ENCODE data around the gene ACYP2.
"Not testable (repeated sequence)": the region's sequence is repeated elsewhere in the genome, so short reads cannot be mapped to it uniquely, and the experiment has no call there.

The ACYP2 gene

DNA sequence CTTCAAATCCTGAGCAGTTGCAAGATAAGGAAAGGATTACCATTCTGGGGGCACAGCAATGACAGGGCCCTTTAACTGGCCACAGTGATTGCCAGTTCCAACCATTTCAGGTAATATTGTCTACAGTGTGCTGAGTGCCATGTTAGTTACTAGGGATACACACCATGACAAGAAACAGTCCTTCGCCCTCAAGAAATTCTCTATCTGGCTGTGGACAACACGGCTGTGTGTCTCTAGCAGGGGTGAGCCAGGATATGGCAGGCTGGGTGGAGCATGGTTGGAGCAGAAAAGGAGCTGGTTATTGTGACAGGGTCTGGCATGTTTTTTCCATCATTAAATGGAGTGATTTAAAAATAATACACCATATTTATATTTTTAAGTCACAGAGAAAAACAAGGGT lies 109.6 kb downstream of the ACYP2 start:
- no peak for DNase-seq (ENCODE audit: low read depth in 2 of 2)

DNA sequence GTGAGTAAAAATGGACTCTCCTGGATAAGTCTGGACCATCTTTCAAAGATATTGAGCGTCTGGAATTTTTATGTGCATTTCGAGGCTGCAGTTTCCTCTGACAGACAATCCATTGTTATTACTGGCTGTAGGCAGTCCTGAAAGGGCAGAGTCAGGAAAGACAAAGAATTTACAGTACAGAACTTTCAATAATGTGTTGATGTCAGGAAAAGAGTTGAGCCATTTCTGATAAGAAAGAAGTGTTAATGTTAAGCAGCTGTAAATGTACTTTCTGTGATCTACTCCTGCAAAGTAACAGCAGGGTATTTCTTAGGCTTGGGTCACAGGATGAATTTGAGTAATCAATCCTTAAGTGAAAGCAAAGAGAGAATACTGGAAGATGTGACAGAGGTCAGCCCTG lies 110.8 kb downstream of the ACYP2 start:
- no peak for DNase-seq (ENCODE audit: low read depth in 2 of 2)

DNA sequence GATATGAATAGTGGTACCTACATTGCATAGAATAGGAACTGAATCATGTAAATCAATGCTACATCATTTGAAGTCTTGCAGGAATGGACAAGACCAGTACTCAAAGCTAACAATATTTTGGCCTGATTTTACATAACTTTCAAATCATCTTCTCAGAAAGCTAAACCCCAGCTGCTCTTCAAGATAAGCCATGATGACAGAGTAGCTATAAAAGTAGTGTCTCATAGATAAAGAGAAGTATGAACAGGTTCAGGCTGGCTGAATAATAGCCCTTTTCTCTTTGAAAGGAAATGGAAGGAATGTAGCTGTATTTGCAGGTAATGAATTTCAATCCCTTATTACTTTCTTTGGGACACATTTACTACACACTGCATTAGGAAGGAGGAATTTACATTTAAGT lies 112.4 kb downstream of the ACYP2 start:
- DNase-seq (ENCODE audit: low read depth in 2 of 2) = no peak

DNA sequence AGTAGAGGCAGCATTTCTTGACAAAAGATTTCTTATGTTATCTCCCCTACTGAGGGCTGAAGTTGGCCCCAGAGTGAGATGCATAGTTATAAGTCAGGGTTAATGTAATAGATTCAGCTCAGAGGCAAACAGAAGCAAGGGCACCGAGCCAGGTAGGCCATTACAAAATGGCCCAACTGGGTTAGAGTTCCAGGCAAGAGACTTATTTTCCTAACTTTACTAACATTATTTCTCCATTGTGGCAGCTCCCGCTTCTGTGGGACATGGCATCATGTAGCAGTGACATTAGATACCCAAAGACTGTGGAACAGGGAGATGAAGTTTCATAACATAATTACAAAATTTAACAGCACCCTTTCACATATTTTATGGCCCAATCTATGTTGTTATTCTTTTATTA lies 113.5 kb downstream of the ACYP2 start:
- no peak for DNase-seq (ENCODE audit: low read depth in 2 of 2)

DNA sequence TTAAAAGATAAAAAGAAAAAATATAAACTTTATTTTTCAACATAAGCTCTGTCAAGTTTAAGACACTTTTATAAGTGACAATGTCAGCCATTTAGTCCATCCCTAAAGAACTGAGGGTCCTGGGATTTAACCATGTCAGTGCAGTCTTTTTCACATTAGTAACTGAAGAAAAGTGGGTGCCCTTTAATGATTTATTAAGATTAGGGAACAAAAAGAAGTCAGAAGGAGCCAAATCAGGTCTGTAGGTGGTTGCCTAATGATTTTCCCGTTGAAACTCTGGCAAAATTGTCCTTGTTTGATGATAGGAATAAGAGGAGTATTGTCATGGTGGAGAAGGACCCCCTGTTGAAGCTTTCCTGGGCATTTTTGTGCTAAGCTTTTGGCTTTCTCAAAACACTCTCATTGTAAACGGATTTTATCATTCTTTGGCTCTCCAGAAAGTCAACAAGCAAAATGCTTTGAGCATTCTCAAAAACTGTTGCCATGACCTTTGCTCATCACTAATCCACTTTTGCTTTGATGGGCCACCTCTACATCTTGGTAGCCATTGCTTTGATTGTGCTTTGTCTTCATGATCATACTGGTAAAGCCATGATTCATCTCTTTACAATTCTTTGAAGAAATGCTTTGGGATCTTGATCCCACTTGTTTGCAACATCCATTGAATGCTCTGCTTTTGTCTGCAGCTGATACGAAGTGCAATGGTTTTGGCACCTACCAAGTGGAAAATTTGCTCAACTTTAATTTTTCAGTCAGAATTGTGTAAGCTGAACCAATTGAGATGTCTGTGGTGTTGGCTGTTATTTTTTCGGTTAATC lies 118.6 kb downstream of the ACYP2 start:
- DNase-seq (ENCODE audit: low read depth in 2 of 2) = no peak

DNA sequence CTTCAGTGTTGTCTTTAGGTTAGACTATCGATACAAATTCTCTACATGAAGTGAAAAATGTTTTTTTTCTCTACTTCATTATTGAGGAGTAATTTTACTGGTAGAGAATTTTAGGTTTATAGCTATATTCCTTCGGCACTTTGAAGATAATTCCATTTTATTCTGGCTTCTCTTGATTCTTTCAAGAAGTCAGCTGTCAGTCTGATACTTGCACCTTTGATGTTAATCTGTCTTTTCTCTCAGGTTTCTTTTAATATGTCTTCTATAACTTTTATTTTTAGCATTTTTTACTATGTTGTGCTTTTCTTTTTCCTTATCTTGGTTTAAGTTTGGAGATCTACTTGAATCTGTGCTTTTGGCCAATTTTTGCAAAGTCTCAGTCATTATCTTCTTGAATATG lies 122.0 kb downstream of the ACYP2 start:
- DNase-seq (ENCODE audit: low read depth in 2 of 2) = no peak

DNA sequence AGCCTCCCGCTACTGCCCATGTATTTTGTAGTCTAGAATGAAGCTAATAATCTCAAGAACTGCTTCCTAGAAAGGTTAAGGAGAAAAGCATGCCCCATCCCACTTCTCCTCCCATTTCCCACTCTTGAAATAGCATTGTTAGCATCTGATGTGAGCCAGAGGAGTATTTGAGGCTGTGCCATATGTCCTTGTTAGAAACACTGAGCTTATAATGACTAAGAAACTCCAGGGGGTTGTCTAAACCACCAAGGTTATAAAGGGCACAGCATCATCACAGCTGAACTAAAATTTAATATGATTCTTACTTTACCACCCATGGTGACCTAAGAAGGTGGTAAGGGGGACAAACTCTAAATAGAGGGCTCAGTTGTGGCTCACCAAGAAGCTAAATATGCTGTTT lies 124.0 kb downstream of the ACYP2 start:
- DNase-seq (ENCODE audit: low read depth in 2 of 2) = no peak

DNA sequence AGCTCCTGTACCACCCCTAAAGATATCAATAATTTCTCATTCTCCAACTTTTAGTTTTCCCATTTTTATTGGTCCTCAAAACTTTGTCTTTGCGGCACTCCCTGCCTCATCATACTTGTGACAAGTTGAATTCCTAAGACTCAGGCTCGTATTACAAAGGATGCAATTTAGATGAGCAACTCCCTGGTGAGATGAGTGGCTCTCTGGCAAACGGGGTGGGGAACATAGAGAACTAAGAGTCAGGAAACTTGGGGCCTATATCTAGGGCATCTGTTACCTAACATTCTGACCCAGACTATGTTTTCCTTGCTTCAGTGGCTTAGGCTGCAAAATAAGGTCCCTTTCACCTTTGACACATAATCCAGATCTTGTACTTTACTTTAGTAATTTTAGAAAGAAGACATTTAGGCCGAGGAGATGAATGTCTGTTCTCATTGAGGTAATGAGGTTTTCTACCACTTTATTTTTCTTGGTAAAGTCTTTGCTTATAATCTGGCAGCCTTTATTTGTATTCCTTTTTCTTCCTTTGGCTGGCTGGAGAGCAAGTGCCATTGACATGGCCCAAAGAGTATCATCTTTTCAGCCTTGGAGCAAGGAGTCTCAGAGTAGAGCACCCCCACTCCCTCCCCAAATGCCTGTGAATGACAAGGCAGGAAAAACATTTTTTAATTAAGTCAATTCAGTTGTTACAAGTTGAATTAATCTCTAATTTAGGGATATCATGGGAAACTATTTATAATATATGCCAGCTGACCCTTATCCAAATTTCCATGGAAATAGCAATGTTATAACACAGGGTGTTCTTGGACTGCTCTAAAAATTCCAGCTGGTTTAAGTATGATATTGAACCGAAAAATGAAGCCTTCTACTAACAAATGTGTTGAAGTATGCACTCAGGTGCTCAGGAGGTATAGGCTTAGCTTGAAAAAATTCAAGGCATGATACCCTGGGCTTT lies 125.4 kb downstream of the ACYP2 start:
- DNase-seq (ENCODE audit: low read depth in 2 of 2) = no peak

DNA sequence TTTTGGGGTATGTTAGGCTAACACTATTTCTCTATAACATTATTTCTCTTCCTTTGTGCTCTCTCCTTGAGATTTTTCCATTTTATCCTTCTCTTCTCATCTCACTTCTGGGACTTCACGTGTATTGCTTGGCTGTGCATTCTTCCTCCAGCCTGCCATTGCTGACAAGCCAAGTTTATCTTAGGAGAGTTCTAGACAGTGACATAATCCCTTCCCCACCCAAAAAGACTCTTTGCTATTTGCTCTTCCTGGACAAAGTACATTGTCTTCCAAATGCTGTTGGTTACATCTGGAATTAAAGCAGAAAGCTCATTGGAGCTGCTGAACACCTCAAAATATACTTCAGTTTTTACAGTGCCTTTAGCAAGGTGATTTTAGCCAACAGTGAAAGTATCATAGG lies 131.7 kb downstream of the ACYP2 start:
- DNase-seq (ENCODE audit: low read depth in 2 of 2) = no peak

DNA sequence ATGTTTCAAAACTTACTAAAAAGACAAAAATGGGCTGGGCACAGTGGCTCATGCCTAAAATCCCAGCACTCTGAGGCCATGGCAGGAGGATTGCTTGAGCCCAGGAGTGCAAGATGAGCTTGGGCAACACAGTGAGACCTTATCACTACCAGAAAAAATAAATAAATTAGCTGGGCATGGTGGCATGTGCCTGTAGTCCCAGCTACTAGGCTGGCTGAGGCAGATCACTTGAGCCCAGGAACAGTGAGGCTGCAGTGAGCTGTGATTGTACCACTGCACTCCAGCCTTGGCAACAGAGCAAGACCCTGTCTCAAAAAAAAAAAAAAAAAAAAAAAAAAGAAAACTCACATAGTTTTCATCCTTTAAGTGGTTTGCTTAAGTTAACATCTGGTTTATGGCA lies 134.2 kb downstream of the ACYP2 start:
- no peak for DNase-seq (ENCODE audit: low read depth in 2 of 2)

DNA sequence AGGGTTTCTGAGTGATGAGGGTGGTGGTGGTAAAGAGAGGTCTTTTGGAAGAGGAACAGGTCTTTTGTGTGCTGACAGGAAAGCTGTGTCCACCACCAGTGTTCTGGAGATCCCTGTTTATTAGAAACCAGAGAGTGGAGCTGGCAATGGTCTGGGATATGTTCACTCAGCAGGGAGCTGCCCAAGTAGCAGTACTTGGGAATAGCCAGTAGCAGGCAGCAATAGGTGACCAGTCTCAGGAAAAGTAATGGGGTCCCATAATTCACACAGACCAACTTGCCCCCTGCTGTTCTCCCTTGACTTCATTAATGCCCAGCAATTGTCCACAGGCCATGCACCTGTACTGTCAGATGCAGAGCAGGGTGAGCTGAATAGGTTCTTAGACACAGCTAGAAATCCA lies 138.8 kb downstream of the ACYP2 start:
- no peak for DNase-seq (ENCODE audit: low read depth in 2 of 2)

DNA sequence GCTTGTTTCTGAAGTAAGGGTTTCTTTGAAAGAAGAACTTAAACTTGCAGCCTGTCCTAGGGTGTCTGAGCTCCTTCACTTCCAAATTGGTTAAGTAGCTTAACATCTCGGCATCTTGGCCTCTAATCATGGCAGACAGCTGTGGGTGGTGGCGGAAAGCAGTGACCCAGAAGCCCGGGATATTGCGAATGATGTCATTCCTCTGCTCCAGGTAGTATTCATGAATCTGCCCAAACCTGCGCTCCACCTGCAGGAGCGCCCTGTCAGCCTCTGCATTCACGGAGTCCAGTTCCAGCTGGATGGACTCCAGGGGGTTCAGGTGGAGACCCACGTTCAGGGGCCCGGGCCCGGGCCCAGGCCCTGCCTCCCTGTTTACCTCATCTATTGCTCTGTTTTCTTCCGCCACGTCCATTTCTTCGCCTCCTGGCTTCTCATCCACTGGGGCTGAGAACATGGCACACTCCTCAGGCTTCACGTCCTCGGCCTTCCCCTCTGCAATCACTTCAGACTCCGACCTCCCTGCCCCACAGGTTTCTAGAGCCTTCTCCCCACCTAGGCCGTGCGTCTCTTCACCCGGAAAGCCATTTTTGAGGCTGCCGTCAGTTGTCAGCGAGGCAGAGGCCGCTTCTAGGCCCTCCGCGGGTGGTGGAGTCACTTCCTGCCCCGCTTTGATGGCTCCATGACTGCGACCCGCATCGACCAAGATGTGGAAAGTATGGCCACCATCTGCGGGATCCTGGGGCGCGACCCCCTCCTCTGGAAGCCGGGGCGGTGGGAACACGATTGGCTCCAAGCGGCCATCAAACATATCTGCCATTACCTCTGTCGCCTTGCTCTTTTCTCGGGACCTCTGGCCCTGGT lies 140.0 kb downstream of the ACYP2 start:
- DNase-seq (ENCODE audit: low read depth in 2 of 2) = no peak

DNA sequence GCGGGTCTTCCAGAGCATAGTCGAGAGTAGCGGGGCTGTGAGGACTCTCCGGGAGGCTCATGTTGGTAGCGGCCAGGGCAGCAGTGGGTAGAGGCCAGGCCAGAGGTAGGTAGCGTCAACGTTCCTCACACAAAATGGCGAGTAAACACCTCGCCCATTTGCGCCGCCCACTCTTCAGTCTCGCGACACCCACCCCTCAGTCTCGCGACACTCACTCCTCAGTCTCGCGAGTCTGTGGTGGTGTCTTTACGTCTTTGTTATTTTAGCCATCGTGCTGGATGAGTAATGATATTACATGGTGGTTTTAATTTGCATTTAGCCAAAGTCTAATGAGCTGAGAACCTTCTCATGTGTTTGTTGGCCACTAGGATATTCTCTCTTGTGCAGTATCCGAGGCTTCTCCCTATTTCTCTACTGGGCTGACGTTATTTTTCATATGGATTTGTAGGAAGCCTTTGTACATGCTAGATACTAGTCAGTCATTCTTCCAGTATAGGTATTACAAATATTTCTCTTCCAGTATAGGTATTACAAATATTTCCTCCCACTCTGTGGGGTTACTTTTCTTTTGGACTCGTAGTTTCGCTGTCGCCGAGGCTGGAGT lies 140.8 kb downstream of the ACYP2 start, which contains the start of gene TSPYL6:
Gene TSPYL6, minus strand, starts transcription at position 139 of the 604 bp plus-strand sequence. Its CDS starts 78 bp downstream, at position 61.
- no peak for DNase-seq (ENCODE audit: low read depth in 2 of 2)

DNA sequence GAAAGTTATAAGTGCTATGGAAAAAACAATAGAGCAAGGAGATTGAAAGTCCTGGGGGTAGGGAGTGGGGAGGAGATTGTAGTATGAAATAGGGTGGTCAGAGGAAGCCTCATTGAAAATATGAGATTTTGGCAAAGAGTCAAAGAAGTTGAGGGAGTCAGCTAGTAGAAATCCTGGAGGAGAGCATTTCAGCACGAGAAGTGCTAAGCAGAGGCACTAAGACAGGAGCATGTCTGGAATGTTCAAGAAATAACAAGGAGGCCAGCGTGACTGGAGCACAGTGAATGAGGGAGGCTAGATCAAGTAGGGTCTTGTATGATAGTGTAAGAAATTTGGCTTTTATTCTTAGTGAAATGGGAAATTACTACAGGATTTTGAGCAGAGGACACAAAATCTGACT lies 142.8 kb downstream of the ACYP2 start:
- DNase-seq (ENCODE audit: low read depth in 2 of 2) = no peak

DNA sequence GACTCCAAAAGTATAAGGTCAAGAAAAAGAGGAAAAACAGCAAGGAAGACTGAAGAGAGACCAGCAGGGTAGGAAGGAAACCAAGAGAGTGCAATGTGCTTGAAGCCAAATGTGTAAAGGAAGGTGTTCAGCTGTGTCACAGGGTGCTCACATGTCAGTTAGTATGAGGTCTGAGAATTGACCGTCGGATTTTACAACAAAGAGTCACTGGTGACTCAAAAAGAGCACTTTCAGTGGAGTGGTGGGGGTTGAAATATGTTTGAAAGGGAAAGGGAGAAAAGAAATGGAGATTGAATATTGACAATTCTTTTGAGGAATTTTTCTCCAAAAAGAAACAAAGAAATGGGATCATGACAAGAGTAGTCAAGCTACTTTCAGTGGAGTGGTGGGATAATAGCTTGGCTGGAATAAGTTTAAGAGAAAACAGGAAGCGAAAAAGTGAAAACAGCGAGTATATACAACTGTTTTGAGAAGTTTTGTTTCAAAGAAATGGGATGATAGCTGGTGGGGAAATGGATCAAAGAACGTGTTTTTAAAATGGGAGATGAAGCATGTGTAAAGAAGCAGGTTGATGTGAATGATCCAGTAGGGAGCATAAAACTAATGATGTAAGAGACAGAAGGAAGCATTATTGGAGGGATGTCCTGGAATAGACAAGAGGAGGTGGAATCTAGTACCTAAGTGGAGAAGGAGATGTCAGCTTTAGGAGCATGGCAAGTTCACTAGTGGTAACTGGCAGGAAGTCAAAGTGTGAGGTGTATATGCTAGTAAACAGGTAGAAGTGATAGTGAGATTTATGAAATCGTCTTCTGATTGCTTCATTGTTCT lies 144.2 kb downstream of the ACYP2 start:
- DNase-seq (ENCODE audit: low read depth in 2 of 2) = no peak

DNA sequence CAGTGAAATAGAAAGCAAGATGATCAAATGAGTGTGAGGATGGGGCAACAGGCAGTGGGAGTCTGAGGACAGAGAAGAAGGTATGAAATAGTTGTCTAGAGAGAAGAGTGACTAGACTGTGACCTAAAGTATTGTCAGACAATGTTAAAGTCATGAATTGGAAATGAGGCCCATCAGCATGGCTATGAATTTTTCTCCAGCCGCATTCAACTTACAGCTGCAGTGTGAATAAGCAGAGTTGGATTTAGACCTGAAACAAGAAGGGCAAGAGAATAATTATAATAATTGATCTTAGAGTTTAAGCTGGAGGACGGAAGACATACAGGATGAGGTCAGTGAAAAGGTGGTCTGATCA lies 144.8 kb downstream of the ACYP2 start:
- DNase-seq (ENCODE audit: low read depth in 2 of 2) = no peak

DNA sequence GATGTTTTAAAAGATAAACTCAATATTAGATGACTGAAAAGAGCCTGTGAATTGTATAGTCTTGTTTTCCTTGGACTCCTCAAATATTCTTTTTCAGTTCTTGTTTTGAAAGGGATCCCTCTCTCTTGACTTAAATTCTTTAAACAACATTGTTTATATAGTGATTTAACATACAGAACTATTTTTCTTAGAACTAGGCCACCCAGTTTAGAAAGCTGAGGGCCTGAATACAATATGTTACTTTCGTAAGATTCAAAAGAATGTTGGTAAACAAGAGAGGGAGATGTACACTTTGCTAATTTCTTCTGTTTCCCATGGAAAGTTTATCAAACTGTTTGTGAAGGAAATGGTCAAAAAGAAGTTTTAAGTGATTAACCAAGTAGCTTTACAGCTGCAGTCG lies 146.1 kb downstream of the ACYP2 start:
- no peak for DNase-seq (ENCODE audit: low read depth in 2 of 2)

DNA sequence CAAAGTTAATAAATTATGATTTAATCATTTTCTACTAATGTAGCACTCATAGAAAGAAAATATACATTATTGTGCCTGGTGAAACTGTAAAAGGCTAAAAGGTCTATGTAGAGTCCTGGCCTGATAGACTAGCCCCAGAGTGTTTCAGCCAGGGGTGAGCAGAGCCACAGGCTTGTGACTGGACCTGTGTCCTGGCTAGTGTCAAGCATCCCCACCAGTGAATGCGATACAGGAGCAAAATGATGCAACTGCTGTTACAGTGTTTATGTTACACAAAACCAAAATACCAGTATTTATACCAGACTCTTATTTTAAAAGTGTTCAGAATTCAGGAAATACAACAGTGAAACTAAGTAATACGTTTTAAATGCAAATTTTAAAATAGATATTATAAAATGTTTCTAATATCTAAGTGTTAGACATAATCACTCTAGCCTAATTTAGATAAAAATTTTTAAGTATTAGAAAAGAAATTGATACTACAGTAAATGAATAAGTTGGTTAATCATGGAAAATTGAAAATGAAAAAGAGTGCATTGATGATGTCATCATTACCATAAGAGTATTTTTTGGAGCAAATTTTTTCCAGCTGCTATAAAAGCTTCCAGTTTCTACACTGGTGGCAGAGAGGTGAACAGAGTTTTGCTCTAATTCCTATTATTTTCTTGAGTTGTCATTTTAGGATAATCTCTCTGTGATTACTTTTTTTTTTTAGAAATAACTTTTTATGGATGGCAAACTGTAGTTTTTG lies 146.8 kb downstream of the ACYP2 start:
- no peak for DNase-seq (ENCODE audit: low read depth in 2 of 2)

DNA sequence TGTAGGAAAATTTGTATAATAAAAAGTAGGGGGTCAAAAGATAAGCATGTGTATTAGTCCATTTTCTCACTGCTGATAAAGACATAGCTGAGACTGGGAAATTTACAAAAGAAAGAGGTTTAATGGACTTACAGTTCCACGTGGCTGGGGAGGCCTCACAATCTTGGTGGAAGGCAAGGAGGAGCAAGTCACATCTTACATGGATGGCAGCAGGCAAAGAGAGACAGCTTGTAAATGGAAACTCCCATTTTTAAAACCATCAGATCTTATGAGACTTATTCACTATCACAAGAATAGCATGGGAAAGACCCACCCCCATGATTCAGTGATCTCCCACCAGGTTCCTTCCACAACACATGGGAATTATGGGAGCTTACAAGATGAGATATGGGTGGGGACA lies 149.7 kb downstream of the ACYP2 start:
- DNase-seq (ENCODE audit: low read depth in 2 of 2) = not testable (repeated sequence)

DNA sequence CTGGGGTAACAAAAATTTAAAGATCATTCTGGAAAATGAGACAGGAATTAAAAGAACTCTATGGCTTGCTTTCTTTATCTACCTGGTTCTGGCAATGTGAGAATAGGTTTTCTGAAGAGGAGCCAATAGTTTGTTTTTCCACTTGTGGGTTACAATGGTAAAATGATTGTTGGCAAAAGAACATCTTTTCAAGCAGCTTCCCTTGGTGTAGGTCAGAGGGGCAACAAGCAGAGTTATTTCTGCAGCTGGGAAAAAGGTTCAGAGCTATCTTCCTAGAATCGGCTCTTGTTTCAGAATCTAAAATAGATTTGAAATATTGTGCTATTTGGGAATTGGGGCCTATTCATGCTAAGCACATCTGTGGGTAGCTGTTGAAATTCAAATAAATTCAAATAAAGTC lies 152.2 kb downstream of the ACYP2 start:
- no peak for DNase-seq (ENCODE audit: low read depth in 2 of 2)

Data from stimulated activated CD4-positive, alpha-beta T cell treated with anti-CD3 and anti-CD28 coated beads, Interleukin-12 subunit alpha, Interleukin-12 subunit beta, amount 100 ng/mL, for 24 hours (primary cell).